Caco-2 (cell line): ENCODE measurements around the gene C22orf39. TPM values are rescaled to one million over a fixed set of nuclear protein-coding genes. Genes with fewer than 3 reads are reported as not detected.

Experiments
- BruUV-seq: library from RNA; stranded (reverse); fragments of 400-500 nt; replicated peaks from 2 replicates; lab custom pipeline; 2021; lab: Mats Ljungman, UMichigan
- CTCF ChIA-PET: fragments of 300-600 bp; sonication (Branson Sonifier 250); formaldehyde crosslinking; loops from one replicate; lab custom pipeline; 2022; ENCODE audit warnings: antibody characterized with exemption; lab: Charles Lee
- POLR2A ChIA-PET: fragments of 300-600 bp; sonication (Branson Sonifier 250); formaldehyde crosslinking; loops from one replicate; lab custom pipeline; 2022; ENCODE audit warnings: antibody characterized with exemption; lab: Charles Lee
- DNase-seq, 2 experiments: peaks; one replicate each; pipeline versions ENCODE4 v3.0.0 to v3.0.0-alpha.2; 2020 to 2022
- H3K27me3 ChIP-seq: replicated peaks from 2 replicates; pipeline ENCODE4 v1.6.0; 2011; ENCODE audit warnings: low read length; ENCODE audit not compliant: control insufficient read depth, insufficient read depth
- H3K36me3 ChIP-seq: 2 replicates; pipeline ENCODE4 v1.5.1; 2011; ENCODE audit warnings: low read length; ENCODE audit not compliant: control insufficient read depth, insufficient read depth
- H3K4me1 ChIP-seq: fragments of 250-450 bp; sonication (Bioruptor Pico); 2 replicates; pipeline ENCODE4 v1.5.1; 2020; ENCODE audit warnings: mild to moderate bottlenecking
- H3K4me3 ChIP-seq: 2 replicates; pipeline ENCODE4 v1.5.1; 2011; ENCODE audit warnings: low read depth, mild to moderate bottlenecking, control low read depth, low read length
- H3K9me3 ChIP-seq: fragments of 250-450 bp; sonication (Bioruptor Pico); 2 replicates; pipeline ENCODE4 v1.5.1; 2020; ENCODE audit warnings: mild to moderate bottlenecking, moderate library complexity
- H3K27ac Mint-ChIP-seq: one replicate; pipeline ENCODE4 v1.8.0; 2022; ENCODE audit warnings: mixed read lengths; ENCODE audit not compliant: unreplicated experiment
- H3K27me3 Mint-ChIP-seq: one replicate; pipeline ENCODE4 v1.8.0; 2022; ENCODE audit warnings: mixed read lengths; ENCODE audit not compliant: insufficient read depth, unreplicated experiment
- H3K36me3 Mint-ChIP-seq: one replicate; pipeline ENCODE4 v1.8.0; 2022; ENCODE audit warnings: mild to moderate bottlenecking, mixed read lengths; ENCODE audit not compliant: insufficient read depth, unreplicated experiment
- H3K4me1 Mint-ChIP-seq: one replicate; pipeline ENCODE4 v1.8.0; 2022; ENCODE audit warnings: low read depth, mixed read lengths; ENCODE audit not compliant: unreplicated experiment
- H3K4me3 Mint-ChIP-seq: one replicate; pipeline ENCODE4 v1.8.0; 2022; ENCODE audit warnings: mild to moderate bottlenecking, moderate library complexity, mixed read lengths; ENCODE audit not compliant: unreplicated experiment
- H3K9me3 Mint-ChIP-seq: one replicate; pipeline ENCODE4 v1.8.0; 2022; ENCODE audit warnings: mixed read lengths; ENCODE audit not compliant: unreplicated experiment
- CTCF ChIP-seq, 2 experiments: fragments of 200-600 bp in 1 of 2; IDR thresholded peaks; 1 replicate in 1 of 2; 2 replicates in 1 of 2; pipeline versions ENCODE4 v1.5.1 to v1.8.0; 2011 to 2022; ENCODE audit warnings: antibody characterized with exemption in 1 of 2, control low read depth in 1 of 2, inconsistent platforms in 1 of 2, low read depth in 1 of 2, low read length in 1 of 2, mild to moderate bottlenecking in 1 of 2, moderate library complexity in 1 of 2; ENCODE audit not compliant: insufficient read depth in 1 of 2, severe bottlenecking in 1 of 2, unreplicated experiment in 1 of 2
- intact Hi-C: fragments of 100-400 bp; cut with micrococcal nuclease; formaldehyde crosslinking; loops from one replicate; pipeline ENCODE4 v1.10.0; 2022; ENCODE audit not compliant: unreplicated experiment
- total RNA-seq: library from RNA; stranded (reverse); gene quantifications from 2 replicates; pipeline ENCODE4 v1.2.3, GENCODE V29; 2022

C22orf39 gene
- total RNA-seq, 1 experiment from 2014 or later: 36.1 TPM

- no peak overlapping the region for H3K27ac Mint-ChIP-seq
Measured at GRCh38 chr22:19401483-19401882, 46.0 kb downstream of the C22orf39 start.

GRCh38 chr22:19400881-19401280 lies 46.6 kb downstream of the C22orf39 start:
- DNase-seq: no peak
- H3K36me3 ChIP-seq: peaks cover 3% of the 10 kb centered on the region
- TF ChIP-seq CTCF (IDR thresholded peaks at IDR 0.05; ENCODE audit: insufficient read depth in 1 of 2, low read depth in 1 of 2, low read length in 1 of 2, severe bottlenecking in 1 of 2, unreplicated experiment in 1 of 2): no peak
- no peaks in the 10 kb centered on the region for H3K4me1 Mint-ChIP-seq
- BruUV-seq: no TSS peak
- no peak overlapping the region for H3K4me3 ChIP-seq
- H3K4me1 ChIP-seq: no peaks in the 10 kb centered on the region
- intact Hi-C loops: no loop called here
- peaks cover 61% of the 10 kb centered on the region for H3K36me3 Mint-ChIP-seq
- no peaks in the 10 kb centered on the region for H3K9me3 ChIP-seq
- H3K27ac Mint-ChIP-seq: peak overlapping the region; percentile 7
- no peaks in the 10 kb centered on the region for H3K9me3 Mint-ChIP-seq
- no peaks in the 10 kb centered on the region for H3K27me3 Mint-ChIP-seq
- no peaks in the 10 kb centered on the region for H3K27me3 ChIP-seq
- CTCF ChIA-PET: interaction anchor here (0.6 kb wide), 1 partner anchor 101 kb away, joined by 3 read pairs; no protein-coding TSS in a partner anchor
- H3K4me3 Mint-ChIP-seq: no peak overlapping the region
- POLR2A ChIA-PET: no interaction called here

More at GRCh38 chr22:19401483-19401882, 46.0 kb downstream of the C22orf39 start:
- TF ChIP-seq CTCF (IDR thresholded peaks at IDR 0.05; ENCODE audit: insufficient read depth in 1 of 2, low read depth in 1 of 2, low read length in 1 of 2, severe bottlenecking in 1 of 2, unreplicated experiment in 1 of 2): no peak
- no peaks in the 10 kb centered on the region for H3K4me1 Mint-ChIP-seq
- no peak for DNase-seq
- no TSS peak for BruUV-seq
- H3K9me3 ChIP-seq: no peaks in the 10 kb centered on the region
- H3K36me3 Mint-ChIP-seq: peaks cover 65% of the 10 kb centered on the region
- ChIA-PET POLR2A (no interaction called here), CTCF (interaction anchor here (0.6 kb wide), 1 partner anchor 102 kb away, joined by 3 read pairs; no protein-coding TSS in a partner anchor)
- H3K4me1 ChIP-seq: no peaks in the 10 kb centered on the region
- H3K4me3 ChIP-seq: no peak overlapping the region
- H3K27me3 ChIP-seq: no peaks in the 10 kb centered on the region
- H3K27me3 Mint-ChIP-seq: no peaks in the 10 kb centered on the region
- peaks cover 3% of the 10 kb centered on the region for H3K36me3 ChIP-seq
- H3K9me3 Mint-ChIP-seq: no peaks in the 10 kb centered on the region
- H3K4me3 Mint-ChIP-seq: no peak overlapping the region
- intact Hi-C loops: no loop called here

- no peaks in the 10 kb centered on the region for H3K4me1 ChIP-seq
- no peak overlapping the region for H3K4me3 Mint-ChIP-seq
- no peak for DNase-seq
- H3K36me3 Mint-ChIP-seq: peaks cover 68% of the 10 kb centered on the region
- H3K4me1 Mint-ChIP-seq: no peaks in the 10 kb centered on the region
- no peak overlapping the region for H3K27ac Mint-ChIP-seq
- no peak overlapping the region for H3K4me3 ChIP-seq
- H3K27me3 ChIP-seq: no peaks in the 10 kb centered on the region
- no TSS peak for BruUV-seq
- H3K9me3 Mint-ChIP-seq: no peaks in the 10 kb centered on the region
- H3K36me3 ChIP-seq: no peaks in the 10 kb centered on the region; the same call in none of the 2 replicates
- intact Hi-C loops: no loop called here
- POLR2A ChIA-PET: no interaction called here
- TF ChIP-seq CTCF (IDR thresholded peaks at IDR 0.05; ENCODE audit: insufficient read depth in 1 of 2, low read depth in 1 of 2, low read length in 1 of 2, severe bottlenecking in 1 of 2, unreplicated experiment in 1 of 2): no peak
- no peaks in the 10 kb centered on the region for H3K27me3 Mint-ChIP-seq
- no peaks in the 10 kb centered on the region for H3K9me3 ChIP-seq
- CTCF ChIA-PET: no interaction called here
Measured at GRCh38 chr22:19398652-19399051, 48.9 kb downstream of the C22orf39 start.
